A673 (cell line): ENCODE data around the gene FARSA.

Experiments used
- EZH2 ChIP-seq: fragments of 200-600 bp; sonication (generic); IDR thresholded peaks from 2 replicates; pipeline ENCODE4 v1.6.1; 2017; ENCODE audit warnings: borderline replicate concordance, low read depth, mild to moderate bottlenecking, mixed read lengths, antibody characterized with exemption, low read length; ENCODE audit not compliant: poor library complexity, severe bottlenecking
- TF ChIP-seq, protein P1 (sequence below): fragments of 300-800, 200-600 bp; sonication (generic); conservative IDR thresholded peaks from 2 replicates; pipeline ENCODE4 v1.5.1; 2017; ENCODE audit warnings: low read depth, mild to moderate bottlenecking, antibody characterized with exemption, low read length, moderate library complexity, mixed read lengths

GRCh38 chr19:12938779-12939601 is 5.5 kb upstream of the FARSA start:
- TF ChIP-seq, protein P1, sequence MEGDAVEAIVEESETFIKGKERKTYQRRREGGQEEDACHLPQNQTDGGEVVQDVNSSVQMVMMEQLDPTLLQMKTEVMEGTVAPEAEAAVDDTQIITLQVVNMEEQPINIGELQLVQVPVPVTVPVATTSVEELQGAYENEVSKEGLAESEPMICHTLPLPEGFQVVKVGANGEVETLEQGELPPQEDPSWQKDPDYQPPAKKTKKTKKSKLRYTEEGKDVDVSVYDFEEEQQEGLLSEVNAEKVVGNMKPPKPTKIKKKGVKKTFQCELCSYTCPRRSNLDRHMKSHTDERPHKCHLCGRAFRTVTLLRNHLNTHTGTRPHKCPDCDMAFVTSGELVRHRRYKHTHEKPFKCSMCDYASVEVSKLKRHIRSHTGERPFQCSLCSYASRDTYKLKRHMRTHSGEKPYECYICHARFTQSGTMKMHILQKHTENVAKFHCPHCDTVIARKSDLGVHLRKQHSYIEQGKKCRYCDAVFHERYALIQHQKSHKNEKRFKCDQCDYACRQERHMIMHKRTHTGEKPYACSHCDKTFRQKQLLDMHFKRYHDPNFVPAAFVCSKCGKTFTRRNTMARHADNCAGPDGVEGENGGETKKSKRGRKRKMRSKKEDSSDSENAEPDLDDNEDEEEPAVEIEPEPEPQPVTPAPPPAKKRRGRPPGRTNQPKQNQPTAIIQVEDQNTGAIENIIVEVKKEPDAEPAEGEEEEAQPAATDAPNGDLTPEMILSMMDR, result 0 out of 2 replicates have a peak, but pooled peaks have one; percentile 18
- TF ChIP-seq EZH2, result no peak
